ENCODE measurements around the gene TRAF5. TPM values are rescaled to one million over a fixed set of nuclear protein-coding genes. Genes with fewer than 3 reads are reported as not detected.

Gene TRAF5
- total and polyA plus RNA-seq, 7 donors, result 1.1 to 5.1 (median 1.8) TPM

- Histone ChIP-seq H3K27ac (no peak overlapping the region), H3K4me3 (no peak overlapping the region), H3K36me3 (ENCODE audit: insufficient read depth in 1 of 2, low read depth in 1 of 2) (no peaks in the 10 kb centered on the region), H3K4me1 (no peaks in the 10 kb centered on the region), H3K9me3 (no peaks in the 10 kb centered on the region), H3K27me3 (ENCODE audit: insufficient read depth in 3 of 3, low read length in 2 of 3) (no peaks in the 10 kb centered on the region)
- 88 to 91% (median 89%) methylated on average over 2 of the region's 2 CpGs for WGBS, 3 donors
- TF ChIP-seq CTCF (IDR thresholded peaks at IDR 0.05), result no peak
- intact Hi-C loops (cut with DNase I), result no loop called here
- DNase-seq, result no peak
- ATAC-seq, result no peak
Measured at GRCh38 chr1:211332830-211333229, 6.2 kb downstream of the TRAF5 start.

- 43 to 57% (median 53%) methylated on average over 1 of the region's 1 CpG for WGBS, 3 donors
- TF ChIP-seq CTCF (IDR thresholded peaks at IDR 0.05), result no peak
- no peak overlapping the region for H3K4me3 ChIP-seq
- intact Hi-C loops (cut with DNase I), result no loop called here
- no peak for DNase-seq
- H3K27ac ChIP-seq, result no peak overlapping the region
- no peaks in the 10 kb centered on the region for H3K36me3 ChIP-seq (ENCODE audit: insufficient read depth in 1 of 2, low read depth in 1 of 2)
- H3K27me3 ChIP-seq (ENCODE audit: insufficient read depth in 3 of 3, low read length in 2 of 3), result no peaks in the 10 kb centered on the region
- no peak for ATAC-seq
- no peaks in the 10 kb centered on the region for H3K4me1 ChIP-seq
- no peaks in the 10 kb centered on the region for H3K9me3 ChIP-seq
Measured at GRCh38 chr1:211333906-211334305, 7.3 kb downstream of the TRAF5 start.

- Histone ChIP-seq H3K9me3 (no peaks in the 10 kb centered on the region), H3K4me3 (no peak overlapping the region), H3K27me3 (ENCODE audit: insufficient read depth in 3 of 3, low read length in 2 of 3) (no peaks in the 10 kb centered on the region), H3K4me1 (no peaks in the 10 kb centered on the region), H3K27ac (no peak overlapping the region), H3K36me3 (ENCODE audit: insufficient read depth in 1 of 2, low read depth in 1 of 2) (no peaks in the 10 kb centered on the region)
- ATAC-seq (no peak), DNase-seq (no peak)
- intact Hi-C loops (cut with DNase I), result no loop called here
- WGBS, 3 donors, result 90 to 92% (median 91%) methylated on average over 4 of the region's 4 CpGs
- TF ChIP-seq CTCF (IDR thresholded peaks at IDR 0.05), result no peak
Measured at GRCh38 chr1:211334986-211335385, 8.4 kb downstream of the TRAF5 start.

GRCh38 chr1:211335522-211336157 lies 9.0 kb downstream of the TRAF5 start:
- Histone ChIP-seq H3K36me3 (ENCODE audit: insufficient read depth in 1 of 2, low read depth in 1 of 2) (no peaks in the 10 kb centered on the region), H3K4me3 (no peak overlapping the region), H3K27me3 (ENCODE audit: insufficient read depth in 3 of 3, low read length in 2 of 3) (no peaks in the 10 kb centered on the region), H3K27ac (no peak overlapping the region), H3K4me1 (no peaks in the 10 kb centered on the region), H3K9me3 (no peaks in the 10 kb centered on the region)
- ATAC-seq (no peak), DNase-seq (no peak)
- intact Hi-C loops (cut with DNase I), result no loop called here
- TF ChIP-seq CTCF (IDR thresholded peaks at IDR 0.05), result no peak
- 79 to 90% (median 87%) methylated on average over 3 of the region's 3 CpGs for WGBS, 3 donors

GRCh38 chr1:211336161-211336560 lies 9.5 kb downstream of the TRAF5 start:
- no peaks in the 10 kb centered on the region for H3K9me3 ChIP-seq
- ATAC-seq (no peak), DNase-seq (no peak)
- no peak overlapping the region for H3K27ac ChIP-seq
- intact Hi-C loops (cut with DNase I), result no loop called here
- no peaks in the 10 kb centered on the region for H3K36me3 ChIP-seq (ENCODE audit: insufficient read depth in 1 of 2, low read depth in 1 of 2)
- H3K27me3 ChIP-seq (ENCODE audit: insufficient read depth in 3 of 3, low read length in 2 of 3), result no peaks in the 10 kb centered on the region
- no peak for TF ChIP-seq CTCF (IDR thresholded peaks at IDR 0.05)
- 73 to 83% (median 80%) methylated on average over 3 of the region's 3 CpGs for WGBS, 3 donors
- H3K4me1 ChIP-seq, result no peaks in the 10 kb centered on the region
- H3K4me3 ChIP-seq, result no peak overlapping the region
